OCI-M2 (cell line): ENCODE measurements around the gene AXIN1.
"Not testable (repeated sequence)": the region's sequence is repeated elsewhere in the genome, so short reads cannot be mapped to it uniquely, and the experiment has no call there.

Experiments
- DNase-seq: peaks from one replicate; lab custom pipeline; 2025; ENCODE audit not compliant: unreplicated experiment; lab: John Stamatoyannopoulos, UW

The AXIN1 gene

DNA sequence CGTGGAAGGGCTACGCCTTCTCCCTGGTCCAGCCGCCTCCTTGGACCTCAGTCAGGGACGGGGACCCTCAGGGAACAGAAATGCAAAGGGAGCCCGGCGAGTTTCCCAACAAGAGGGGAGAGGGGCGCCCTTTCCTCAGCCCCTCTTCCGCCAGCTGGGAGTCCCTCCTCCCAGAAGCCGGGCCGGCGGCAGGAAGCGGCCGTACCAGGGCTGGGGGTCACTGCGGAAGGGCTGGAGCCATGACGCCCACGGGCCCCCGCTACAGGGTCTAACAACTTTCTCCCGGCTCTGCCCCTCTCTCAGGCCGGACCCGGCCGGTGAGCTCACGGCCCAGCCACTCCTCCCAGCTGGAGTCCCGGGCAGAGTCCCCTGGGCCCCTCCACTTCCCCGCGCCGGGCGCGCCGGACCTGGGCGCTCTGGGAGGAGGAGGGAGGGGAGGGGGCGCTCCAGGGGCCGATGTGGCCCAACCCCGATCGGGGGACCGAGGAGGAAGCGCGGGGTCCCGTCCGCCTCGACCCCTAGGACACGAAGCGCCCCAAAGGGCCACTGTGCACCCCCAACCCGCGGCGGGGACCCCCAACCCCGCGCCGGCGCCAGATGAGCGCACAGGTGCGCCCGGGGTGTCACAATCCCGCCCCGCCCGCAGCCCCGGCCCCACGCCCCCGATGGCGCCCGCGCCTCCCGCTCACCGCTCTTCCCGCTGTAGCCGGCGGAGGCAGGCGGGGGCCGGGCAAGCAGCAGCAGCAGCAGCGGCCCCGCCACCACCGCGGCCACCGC is 28.7 kb upstream of the AXIN1 start:
- DNase-seq: no peak

DNA sequence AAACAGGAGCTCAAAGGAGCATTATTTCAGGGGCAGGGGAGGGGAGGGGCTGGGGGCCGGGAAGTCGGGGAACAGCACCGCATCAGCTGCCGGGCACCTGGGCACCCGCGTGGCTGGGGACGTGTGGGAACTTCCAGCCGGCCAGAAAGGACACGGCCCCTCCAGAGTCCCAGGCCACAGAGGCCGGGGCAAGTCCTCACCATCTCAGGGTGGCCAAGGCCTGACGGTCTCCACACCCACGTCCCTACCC is 28.2 kb upstream of the AXIN1 start:
- DNase-seq: no peak

DNA sequence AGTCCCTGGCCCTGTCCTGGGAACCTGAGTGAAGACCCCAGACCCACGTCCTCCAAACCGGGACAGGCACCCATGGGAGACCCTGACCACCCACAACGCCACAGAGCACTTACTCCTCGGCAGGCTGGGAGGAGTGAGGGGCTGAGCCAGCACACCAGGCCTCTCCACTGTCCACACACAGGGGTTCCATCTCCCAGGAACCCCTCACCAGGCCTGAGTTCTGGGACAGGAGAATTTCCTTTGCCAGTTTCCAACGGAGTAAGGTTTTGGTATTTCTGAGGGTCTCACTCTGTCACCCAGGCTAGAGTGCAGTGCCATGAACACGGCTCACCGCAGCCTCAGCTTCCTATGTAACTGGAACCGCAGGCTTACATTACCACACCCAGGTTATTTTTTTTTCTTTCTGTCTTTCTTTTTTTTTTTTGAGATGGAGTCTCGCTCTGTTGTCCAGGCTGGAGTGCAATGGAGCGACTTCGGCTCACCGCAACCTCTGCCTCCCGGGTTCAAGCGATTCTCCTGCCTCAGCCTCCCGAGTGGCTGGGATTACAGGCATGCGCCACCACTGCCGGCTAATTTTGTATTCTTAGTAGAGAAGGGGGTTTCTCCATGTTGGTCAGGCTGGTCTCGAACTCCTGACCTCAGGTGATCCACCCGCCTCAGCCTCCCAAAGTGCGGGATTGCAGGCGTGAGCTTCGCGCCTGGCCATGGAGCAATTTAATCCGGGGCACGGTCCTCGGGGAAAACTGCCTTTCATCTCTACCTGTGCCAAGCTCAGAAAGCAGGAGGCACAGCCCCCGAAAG is 27.6 kb upstream of the AXIN1 start:
- DNase-seq: no peak

DNA sequence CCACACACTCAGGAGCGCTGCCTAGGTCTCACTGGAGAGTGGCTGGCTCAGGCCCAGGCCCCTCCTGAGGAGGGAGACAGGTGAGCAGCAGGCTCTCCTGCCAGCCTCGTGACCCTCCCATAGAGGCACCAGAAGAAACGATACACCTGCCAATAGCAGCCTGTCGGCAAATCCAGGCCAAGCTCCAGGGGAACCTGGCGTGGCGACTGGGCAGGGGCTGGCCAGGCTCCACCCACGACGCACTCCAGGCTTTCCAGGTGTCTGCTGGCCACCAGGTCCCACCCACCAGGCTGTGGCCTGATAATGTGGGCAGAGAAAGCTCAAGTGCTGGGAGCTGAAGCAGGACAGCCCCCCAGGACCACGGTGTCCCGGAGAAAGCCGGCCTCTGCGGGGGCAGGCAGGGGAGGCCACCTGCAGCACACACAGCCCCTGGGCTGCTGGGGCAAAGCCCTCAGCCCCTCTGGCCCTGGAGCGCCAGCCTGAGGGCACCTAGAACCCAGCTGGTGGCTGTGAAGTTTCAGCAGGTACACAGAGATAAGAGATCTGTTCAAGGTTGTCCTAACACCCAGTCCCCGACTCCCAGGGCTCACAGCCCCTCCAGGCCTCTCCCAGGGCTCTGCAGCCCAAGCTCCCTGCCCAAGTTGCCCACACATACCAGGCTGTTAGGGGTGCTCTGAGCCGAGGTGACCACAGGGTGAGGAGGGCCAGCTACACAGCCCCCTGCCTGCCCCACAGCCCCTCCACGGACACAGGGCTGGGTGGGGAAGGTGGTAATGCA is 26.8 kb upstream of the AXIN1 start:
- DNase-seq: no peak

DNA sequence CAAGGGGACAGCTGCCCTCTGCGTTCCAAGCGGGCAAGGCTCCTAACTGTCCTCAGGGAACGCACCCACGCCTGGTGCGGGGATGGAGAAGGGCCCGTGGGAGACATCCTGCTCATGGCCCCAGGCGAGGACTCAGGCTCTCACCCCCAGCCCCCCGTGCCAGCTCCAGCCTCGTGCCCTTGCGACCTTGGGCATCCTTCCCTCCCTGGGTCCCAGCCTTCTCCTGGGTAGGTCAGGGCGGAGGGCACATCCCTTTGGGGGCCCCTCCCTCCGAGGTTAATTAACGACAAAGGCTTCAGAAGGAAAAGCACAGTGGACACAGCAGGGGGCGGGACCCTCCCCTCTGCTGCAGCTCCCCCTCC is 26.3 kb upstream of the AXIN1 start:
- no peak for DNase-seq

DNA sequence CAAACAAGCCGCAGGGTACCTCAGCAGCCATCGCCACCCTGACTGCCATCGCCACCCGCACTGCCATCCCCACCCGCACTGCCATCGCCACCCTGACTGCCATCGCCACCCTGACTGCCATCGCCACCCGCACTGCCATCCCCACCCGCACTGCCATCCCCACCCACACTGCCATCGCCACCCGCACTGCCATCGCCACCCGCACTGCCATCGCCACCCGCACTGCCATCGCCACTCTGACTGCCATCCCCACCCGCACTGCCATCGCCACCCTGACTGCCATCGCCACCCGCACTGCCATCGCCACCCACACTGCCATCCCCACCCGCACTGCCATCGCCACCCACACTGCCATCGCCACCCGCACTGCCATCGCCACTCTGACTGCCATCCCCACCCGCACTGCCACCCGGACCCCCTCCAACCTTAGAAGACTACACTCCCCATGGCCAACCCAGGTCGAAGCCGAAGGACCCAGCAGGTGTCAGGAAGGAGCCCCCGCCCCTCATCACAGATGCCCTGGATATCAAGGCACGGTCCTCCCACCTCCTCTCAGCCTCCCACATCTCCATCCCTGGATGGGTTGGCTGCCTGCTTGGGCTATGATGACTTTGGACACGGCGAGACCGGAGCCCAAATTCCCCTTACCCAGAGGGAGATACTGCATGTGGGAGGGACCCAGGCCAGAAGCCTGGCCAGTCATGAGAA is 25.7 kb upstream of the AXIN1 start:
- not testable (repeated sequence) for DNase-seq

DNA sequence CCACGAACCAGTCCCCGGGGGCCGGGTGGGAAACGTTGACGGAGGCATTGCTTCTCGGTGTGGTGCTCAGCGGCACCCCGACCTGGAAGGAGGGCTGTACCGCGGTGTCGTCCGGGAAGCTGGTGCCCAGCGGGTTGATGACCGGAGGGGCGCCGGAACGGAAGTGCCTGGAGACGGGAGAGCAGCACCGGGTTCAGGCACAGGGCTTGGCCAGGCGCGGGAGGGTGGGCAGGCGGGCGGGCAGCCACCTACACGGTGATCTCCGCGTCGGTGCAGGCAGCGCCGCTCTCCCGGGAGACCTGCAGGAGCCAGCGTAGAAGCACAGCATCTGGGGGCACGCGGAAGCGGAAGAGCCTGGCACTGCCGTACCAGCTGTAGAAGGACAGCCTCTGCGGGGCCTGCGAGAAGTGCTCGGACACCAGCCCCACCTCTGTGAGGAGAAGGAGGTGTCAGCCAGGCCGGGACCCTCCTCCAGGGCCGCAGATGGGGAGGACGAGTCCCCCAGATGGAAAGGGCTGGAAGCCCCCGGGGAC is 25.0 kb upstream of the AXIN1 start:
- no peak for DNase-seq

DNA sequence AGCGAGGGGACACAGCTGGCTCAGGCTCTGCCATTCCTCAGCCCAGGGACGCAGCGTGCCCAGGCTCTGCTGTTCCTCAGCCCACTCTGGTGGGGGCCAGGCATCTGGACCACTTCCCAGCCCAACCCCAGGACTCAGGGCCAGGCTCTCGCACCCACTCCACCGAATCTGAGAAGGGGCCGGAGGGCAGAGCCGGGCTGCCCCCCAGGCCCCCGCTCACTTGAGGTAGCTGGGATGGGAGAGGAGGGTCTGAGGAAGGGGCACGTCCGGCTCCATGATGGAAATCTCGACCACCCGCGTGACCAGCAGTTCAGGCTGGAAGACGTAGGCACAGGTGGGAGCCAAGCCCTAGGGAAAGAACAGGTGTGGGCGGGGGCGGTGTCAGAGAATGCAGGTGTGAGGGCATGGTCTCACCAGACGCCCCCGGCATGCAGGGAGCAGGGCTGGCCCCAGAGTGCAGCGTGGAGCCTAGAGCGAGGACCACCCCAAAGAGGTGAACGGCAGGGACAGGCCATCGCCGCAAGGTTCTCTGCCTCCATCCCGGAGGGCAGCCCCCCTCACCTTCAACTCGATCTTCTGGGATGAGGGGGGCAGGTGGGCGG is 24.4 kb upstream of the AXIN1 start:
- no peak for DNase-seq

DNA sequence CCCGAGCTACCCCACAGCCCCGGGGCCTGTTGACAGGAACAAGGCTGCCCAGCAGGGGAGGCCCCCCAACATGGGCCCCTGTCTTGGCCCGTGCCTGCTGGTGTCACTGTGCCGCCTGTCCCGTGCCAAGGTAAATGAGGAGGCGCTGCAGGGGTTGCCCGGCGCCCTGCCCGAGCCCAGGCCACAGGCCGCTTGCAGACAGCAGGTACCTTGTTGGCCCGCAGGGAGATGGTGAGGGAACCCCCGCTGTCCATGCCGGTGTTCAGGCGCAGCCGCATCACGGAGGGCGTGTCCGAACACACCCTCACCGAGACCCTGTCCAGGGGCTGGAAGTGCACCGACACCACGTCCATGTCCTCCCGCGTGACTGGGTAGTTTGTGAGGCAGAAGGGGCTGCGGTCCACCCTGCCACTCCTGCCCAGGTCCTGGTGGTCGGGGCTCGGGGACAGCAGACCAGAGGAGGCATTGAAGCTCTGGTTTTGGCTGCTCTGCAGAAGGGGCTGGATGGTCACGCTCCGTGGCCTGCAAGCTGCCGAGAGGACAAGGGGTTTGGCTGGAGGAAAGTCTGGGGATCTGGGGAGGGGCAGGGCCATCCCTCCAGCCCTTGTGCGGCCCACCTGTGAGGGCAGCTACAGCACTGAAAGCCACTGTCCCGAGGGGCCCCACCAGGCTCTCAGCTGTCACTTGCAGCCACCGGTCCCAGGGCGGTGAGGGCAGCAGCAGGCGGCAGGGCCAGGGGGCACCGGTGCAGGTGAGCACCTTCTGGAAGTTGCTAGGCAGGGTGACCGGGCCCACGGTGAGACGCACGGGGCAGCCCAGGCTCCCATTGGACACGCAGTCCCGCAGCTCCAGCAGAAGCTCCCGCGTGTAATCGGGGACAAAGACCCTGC is 23.6 kb upstream of the AXIN1 start:
- no peak for DNase-seq

DNA sequence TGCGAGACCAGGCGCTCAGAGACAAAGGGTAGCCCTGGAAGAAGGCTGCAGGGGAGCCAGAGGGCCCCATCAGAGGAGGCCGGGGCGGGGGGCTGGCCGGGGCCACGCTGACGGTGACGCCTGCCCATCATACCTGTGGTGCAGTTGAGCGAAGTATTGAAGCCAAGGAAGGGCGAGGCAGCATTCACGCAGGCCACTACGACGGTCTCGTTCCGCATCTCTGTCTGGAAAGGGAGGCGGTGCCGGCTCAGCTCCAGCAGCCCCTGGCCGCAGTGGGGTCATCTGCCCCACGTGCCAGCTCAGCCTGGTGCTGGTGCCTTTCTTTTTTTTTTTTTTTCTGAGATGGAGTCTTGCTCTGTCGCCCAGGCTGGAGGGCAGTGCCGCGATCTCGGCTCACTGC is 22.7 kb upstream of the AXIN1 start:
- no peak for DNase-seq

DNA sequence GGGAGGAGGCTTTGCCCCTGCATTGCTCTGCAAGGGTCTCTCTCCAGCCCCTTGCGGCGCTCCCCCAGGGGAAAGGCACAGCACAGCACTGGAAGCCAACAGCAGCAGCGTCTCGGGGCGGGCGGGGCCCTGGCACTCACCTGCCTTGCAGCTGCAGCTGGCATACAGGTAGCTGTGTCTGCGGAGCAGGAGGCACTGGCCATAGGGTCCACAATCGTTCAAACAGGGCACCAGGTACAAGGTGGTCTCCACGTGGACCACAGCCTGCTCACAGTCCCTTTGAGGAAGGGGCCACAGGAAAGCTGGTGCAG is 22.0 kb upstream of the AXIN1 start:
- DNase-seq: no peak

DNA sequence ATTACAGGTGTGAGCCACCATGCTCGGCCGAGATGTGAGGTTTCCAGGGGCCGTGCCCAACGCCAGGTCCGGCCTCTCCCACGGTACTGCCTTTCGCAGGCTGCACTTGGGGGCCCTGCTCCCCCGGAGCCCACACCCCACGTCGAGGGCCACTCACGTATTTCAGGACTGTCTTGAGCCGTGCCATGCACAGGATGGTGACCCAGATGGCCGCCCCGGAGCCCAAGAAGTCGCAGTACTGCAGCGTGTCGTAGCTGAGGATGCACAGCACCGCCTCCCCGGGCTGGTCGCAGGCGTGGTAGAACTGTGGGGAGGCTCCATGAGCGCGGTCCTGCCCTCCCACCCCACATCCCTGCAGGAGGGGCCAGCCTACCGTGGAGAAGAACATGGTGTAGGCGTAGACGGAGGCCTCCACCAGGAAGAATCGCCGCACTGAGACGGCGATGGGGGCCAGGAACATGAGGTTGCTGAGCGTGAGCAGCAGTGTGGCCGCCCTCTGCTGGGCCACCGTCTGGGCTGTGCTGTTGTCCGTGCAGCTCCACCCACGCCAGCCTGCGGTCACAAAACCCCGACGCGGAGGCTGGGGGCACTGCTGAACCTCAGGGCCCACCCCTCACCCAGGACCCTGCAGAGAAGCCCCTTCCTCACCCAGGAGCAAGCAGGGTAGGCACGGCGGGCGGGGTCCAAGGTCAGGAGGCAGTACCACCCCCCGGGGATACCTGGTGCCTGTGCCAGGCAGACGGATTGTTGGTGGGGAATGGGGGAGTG is 21.5 kb upstream of the AXIN1 start:
- DNase-seq: no peak

DNA sequence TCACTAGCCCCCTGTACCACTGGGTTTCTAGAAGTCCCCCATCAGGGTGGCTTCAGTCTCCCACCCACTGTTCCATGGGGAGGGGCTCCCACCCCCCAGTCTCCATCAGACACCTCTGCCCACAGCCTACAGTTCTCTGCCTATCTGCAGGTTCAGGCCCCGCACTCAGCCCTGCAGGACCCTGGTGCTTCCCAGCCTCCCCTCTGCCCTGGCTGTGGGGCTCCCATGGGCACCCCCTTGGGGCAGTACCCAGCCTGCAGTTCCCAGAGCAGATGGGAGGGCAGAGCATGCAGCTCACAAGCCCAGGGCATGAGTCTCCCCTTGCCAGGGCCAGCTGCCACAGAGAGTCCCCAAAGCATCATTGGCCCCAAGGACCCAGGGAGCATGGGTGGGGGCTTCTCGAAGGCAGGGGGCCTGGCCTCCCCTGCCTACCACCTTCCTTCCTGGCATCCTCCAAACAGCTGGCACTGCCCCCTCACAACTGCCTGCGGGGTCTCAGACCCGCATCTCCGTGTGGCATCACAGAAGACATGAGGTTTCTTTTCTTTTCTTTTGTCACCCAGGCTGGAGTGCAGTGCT is 20.6 kb upstream of the AXIN1 start:
- no peak for DNase-seq

DNA sequence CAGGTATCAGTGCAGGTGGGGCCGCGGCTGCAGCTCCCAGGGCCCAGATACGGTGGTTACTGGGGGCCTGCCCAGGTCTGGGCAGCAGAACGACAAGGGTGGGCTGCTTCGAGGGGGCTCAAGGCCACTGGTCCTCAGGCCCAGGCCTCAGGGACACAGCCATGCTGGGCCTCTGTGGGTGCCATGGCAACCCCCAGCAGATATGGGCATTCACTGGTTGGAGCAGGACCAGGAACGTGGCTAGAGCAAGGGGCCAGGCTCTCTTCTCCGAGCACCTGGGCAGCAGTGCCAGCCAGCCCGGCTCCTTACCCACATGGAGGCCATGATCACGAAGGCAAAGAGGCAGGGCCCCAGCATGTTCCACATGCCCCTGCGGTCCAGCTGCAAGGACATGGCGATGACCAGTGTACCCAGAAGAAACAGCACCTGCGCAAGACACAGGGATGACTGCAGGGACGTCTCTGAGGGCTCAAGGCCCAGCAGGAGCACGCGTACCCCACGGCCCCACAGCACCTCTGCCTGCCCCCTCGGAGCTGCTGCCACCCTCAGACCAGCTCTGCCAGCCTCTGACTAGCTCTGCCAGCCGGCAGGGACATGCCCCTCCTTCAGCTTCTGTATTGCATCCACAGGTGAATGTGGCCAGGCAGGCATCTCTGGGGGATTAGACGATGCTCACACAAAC is 19.9 kb upstream of the AXIN1 start:
- no peak for DNase-seq

DNA sequence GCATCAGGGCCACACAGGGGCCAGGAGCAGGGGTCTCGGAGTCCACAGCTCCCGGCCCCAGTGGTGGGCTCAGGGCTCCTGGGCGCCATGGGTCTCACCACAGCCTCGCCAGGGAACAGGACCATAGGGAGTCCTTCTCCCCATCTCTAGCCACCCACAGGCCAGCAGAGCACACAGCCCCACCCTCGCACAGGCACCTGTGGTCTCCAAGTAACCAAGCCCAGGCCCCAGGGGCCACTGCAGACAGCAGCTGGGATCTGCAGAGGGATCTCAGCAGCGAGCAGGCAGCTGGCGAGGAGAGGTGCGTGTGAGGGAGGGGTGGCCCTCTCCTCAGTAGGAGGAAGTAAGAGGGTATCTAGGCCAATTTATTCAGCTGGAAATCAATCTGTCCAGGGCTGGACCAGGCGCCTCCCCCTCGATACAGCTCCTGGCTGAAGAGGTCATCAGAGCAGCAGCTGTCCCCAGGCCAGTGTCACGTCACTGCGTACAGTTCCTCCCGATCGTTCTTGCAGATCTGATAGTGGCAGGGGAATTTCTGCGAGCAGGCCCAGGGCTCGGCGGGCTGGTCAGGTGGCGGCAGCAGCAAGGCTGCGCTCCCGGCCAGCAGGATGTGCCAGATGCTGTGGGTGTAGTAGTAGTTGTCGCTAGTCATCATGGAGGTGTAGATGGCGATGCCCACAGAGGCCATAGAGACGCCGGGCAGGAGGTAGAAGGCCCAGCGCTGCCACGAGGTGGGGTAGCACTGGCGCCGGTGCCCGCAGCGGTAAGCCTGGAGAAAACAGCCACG is 19.2 kb upstream of the AXIN1 start:
- DNase-seq: no peak

DNA sequence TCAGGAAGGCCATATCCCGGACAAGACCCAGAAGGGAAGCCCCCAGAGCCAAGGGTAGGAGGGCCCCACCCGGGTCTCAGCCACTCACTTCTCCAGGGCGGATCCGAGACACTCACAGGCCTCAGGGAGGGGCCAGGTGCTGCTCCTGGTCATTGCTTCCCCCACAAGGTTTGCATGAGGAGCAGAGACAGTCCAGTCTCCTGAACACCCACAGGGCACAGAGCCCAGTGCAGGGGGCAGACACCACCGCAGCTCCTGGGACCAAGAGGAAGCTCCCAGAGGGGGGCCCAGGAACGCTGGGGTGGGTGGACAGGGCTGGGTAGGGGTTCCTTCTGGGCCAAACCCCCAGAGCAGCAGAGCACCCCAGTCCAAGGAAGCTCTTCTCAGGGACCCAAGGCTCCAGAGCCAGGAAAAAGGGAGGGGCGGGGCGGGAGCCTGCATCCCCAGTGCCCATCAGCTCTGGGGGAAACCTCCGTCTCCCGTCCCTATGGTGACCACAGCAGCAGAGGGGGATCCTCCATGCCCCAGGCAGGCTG is 18.5 kb upstream of the AXIN1 start:
- no peak for DNase-seq

DNA sequence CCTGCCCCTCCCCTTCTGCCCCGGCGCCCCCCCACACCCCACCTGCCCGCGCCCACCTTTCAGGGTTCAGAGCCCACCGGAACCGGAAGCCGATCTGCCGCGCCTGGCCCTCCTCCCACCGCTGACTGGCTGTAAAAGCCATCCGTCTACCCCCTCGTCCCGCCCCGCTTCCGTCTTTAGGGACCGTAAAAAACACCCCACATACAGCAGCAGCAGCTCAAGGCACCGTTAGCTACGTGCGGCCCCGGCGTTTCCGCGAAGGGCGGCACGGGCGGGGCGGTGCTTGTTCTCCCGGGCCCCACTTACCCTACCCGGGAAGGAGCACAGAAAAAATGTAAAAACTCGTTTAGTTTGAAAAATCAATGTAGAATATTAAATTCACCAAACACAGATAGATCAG is 17.9 kb upstream of the AXIN1 start, which contains the start of gene MRPL28:
Gene MRPL28 (minus strand): TSS at position 96 of the 400 bp plus-strand sequence. CDS start 320 bp downstream, outside the sequence.
- DNase-seq: peak; percentile 77
